HEK293 (cell line): ENCODE data around the gene TRMT10A.

ENCODE experiments used
- CTCF ChIA-PET: fragments of 350-600 bp; formaldehyde crosslinking; extraction: SDS; loops from one replicate; lab custom pipeline; 2021; ENCODE audit warnings: antibody characterized with exemption; lab: Yijun Ruan, JAX
- POLR2A ChIA-PET: fragments of 300-600 bp; formaldehyde crosslinking; extraction: SDS; loops from one replicate; lab custom pipeline; 2020; ENCODE audit warnings: antibody characterized with exemption, inconsistent platforms; lab: Yijun Ruan, JAX
- H3K27ac ChIP-seq: fragments of 200-500 bp; sonication (Bioruptor generic); 2 replicates; pipeline ENCODE4 v1.5.1; 2014; ENCODE audit warnings: low read depth, low read length, control low read depth, inconsistent platforms; ENCODE audit errors: extremely low read depth
- H3K36me3 ChIP-seq, 2 experiments: fragments of 200-500 bp in 1 of 2; sonication (Bioruptor generic) in 1 of 2; 1 replicate in 1 of 2; 2 replicates in 1 of 2; pipeline ENCODE4 v1.5.1; 2014 to 2017; ENCODE audit warnings: inconsistent platforms in 2 of 2, low read length in 2 of 2; ENCODE audit not compliant: control insufficient read depth in 2 of 2, insufficient read depth in 1 of 2
- H3K4me1 ChIP-seq: fragments of 200-500 bp; sonication (Bioruptor generic); 2 replicates; pipeline ENCODE4 v1.5.1; 2014; ENCODE audit warnings: mild to moderate bottlenecking, low read length, inconsistent platforms; ENCODE audit not compliant: control insufficient read depth, insufficient read depth
- H3K4me3 ChIP-seq: 2 replicates; pipeline ENCODE4 v1.5.1; 2011; ENCODE audit warnings: low read depth, mild to moderate bottlenecking, control low read depth, low read length, moderate library complexity
- H3K9me3 ChIP-seq: fragments of 200-500 bp; sonication (Bioruptor generic); 2 replicates; pipeline ENCODE4 v1.5.1; 2014; ENCODE audit warnings: low read depth, low read length, inconsistent platforms; ENCODE audit not compliant: control insufficient read depth, insufficient read depth
- INSM2 ChIP-seq: fragments of 450-650 bp; formaldehyde crosslinking; IDR thresholded peaks from 2 replicates; pipeline ENCODE4 v1.5.1; 2016; ENCODE audit warnings: missing biosample characterization, missing genetic modification characterization
- MZF1 ChIP-seq: fragments of 450-650 bp; formaldehyde crosslinking; IDR thresholded peaks from 2 replicates; pipeline ENCODE4 v1.5.1; 2017; ENCODE audit warnings: missing biosample characterization, missing genetic modification characterization, borderline replicate concordance
- OSR2 ChIP-seq: fragments of 450-650 bp; formaldehyde crosslinking; IDR thresholded peaks from 2 replicates; pipeline ENCODE4 v1.5.1; 2016; ENCODE audit warnings: missing biosample characterization, missing genetic modification characterization
- OVOL3 ChIP-seq: fragments of 450-650 bp; formaldehyde crosslinking; IDR thresholded peaks from 2 replicates; pipeline ENCODE4 v1.5.1; 2016; ENCODE audit warnings: missing biosample characterization, missing genetic modification characterization
- SP7 ChIP-seq: fragments of 450-650 bp; formaldehyde crosslinking; IDR thresholded peaks from 2 replicates; pipeline ENCODE4 v1.5.1; 2016; ENCODE audit warnings: missing biosample characterization, missing genetic modification characterization
- ZBTB20 ChIP-seq: fragments of 450-650 bp; formaldehyde crosslinking; IDR thresholded peaks from 2 replicates; pipeline ENCODE4 v1.5.1; 2016; ENCODE audit warnings: missing biosample characterization, missing genetic modification characterization
- ZEB2 ChIP-seq: fragments of 450-650 bp; formaldehyde crosslinking; IDR thresholded peaks from 2 replicates; pipeline ENCODE4 v1.5.1; 2016; ENCODE audit warnings: missing biosample characterization, missing genetic modification characterization
- ZNF184 ChIP-seq: fragments of 450-650 bp; IDR thresholded peaks from 2 replicates; pipeline ENCODE4 v1.5.1; 2018; ENCODE audit warnings: missing biosample characterization, mild to moderate bottlenecking, missing genetic modification characterization
- ZNF214 ChIP-seq: fragments of 450-650 bp; formaldehyde crosslinking; IDR thresholded peaks from 2 replicates; pipeline ENCODE4 v1.5.1; 2017; ENCODE audit warnings: missing biosample characterization, mild to moderate bottlenecking, missing genetic modification characterization, borderline replicate concordance
- ZNF221 ChIP-seq: fragments of 450-650 bp; formaldehyde crosslinking; IDR thresholded peaks from 2 replicates; pipeline ENCODE4 v1.5.1; 2017; ENCODE audit warnings: missing biosample characterization, missing genetic modification characterization, borderline replicate concordance
- ZNF311 ChIP-seq: fragments of 450-650 bp; formaldehyde crosslinking; IDR thresholded peaks from 2 replicates; pipeline ENCODE4 v1.5.1; 2017; ENCODE audit warnings: missing biosample characterization, missing genetic modification characterization, borderline replicate concordance
- ZNF335 ChIP-seq: fragments of 450-650 bp; formaldehyde crosslinking; conservative IDR thresholded peaks from 2 replicates; pipeline ENCODE4 v1.5.1; 2016; ENCODE audit warnings: missing biosample characterization, missing genetic modification characterization
- ZNF362 ChIP-seq: fragments of 450-650 bp; formaldehyde crosslinking; IDR thresholded peaks from 2 replicates; pipeline ENCODE4 v1.5.1; 2016; ENCODE audit warnings: missing biosample characterization, missing genetic modification characterization
- ZNF394 ChIP-seq: fragments of 450-650 bp; formaldehyde crosslinking; IDR thresholded peaks from 2 replicates; pipeline ENCODE4 v1.5.1; 2016; ENCODE audit warnings: missing biosample characterization, missing genetic modification characterization, mild to moderate bottlenecking, moderate library complexity, borderline replicate concordance
- ZNF416 ChIP-seq: fragments of 450-650 bp; formaldehyde crosslinking; IDR thresholded peaks from 2 replicates; pipeline ENCODE4 v1.5.1; 2016; ENCODE audit warnings: missing biosample characterization, missing genetic modification characterization
- ZNF560 ChIP-seq: fragments of 450-650 bp; formaldehyde crosslinking; IDR thresholded peaks from 2 replicates; pipeline ENCODE4 v1.5.1; 2017; ENCODE audit warnings: missing biosample characterization, missing genetic modification characterization, borderline replicate concordance
- ZNF623 ChIP-seq: fragments of 450-650 bp; formaldehyde crosslinking; IDR thresholded peaks from 2 replicates; pipeline ENCODE4 v1.5.1; 2016; ENCODE audit warnings: missing biosample characterization, missing genetic modification characterization
- ZNF747 ChIP-seq: fragments of 450-650 bp; formaldehyde crosslinking; IDR thresholded peaks from 2 replicates; pipeline ENCODE4 v1.5.1; 2016; ENCODE audit warnings: missing biosample characterization, missing genetic modification characterization
- ZNF785 ChIP-seq: fragments of 450-650 bp; formaldehyde crosslinking; IDR thresholded peaks from 2 replicates; pipeline ENCODE4 v1.5.1; 2016; ENCODE audit warnings: missing biosample characterization, missing genetic modification characterization
- ZNF791 ChIP-seq: fragments of 450-650 bp; formaldehyde crosslinking; IDR thresholded peaks from 2 replicates; pipeline ENCODE4 v1.5.1; 2016; ENCODE audit warnings: missing biosample characterization, missing genetic modification characterization
- ZSCAN16 ChIP-seq: fragments of 450-650 bp; formaldehyde crosslinking; IDR thresholded peaks from 2 replicates; pipeline ENCODE4 v1.5.1; 2016; ENCODE audit warnings: missing biosample characterization, missing genetic modification characterization
- ZSCAN4 ChIP-seq: fragments of 450-650 bp; formaldehyde crosslinking; IDR thresholded peaks from 2 replicates; pipeline ENCODE4 v1.5.1; 2017; ENCODE audit warnings: missing biosample characterization, missing genetic modification characterization

Gene TRMT10A

GRCh38 chr4:99564921-99565320 lies 1.1 kb upstream of the TRMT10A start:
- H3K27ac ChIP-seq, result no peak overlapping the region
- ChIA-PET CTCF (interaction anchor here (2.1 kb wide), 1 partner anchor 50 kb away, joined by 6 read pairs; no protein-coding TSS in a partner anchor), POLR2A (no interaction called here)
- no peaks in the 10 kb centered on the region for H3K4me1 ChIP-seq
- no peak overlapping the region for H3K4me3 ChIP-seq
- H3K9me3 ChIP-seq, result no peaks in the 10 kb centered on the region
- TF ChIP-seq ZNF560 (tag by site-specific recombination) (no peak), ZNF394 (tag by site-specific recombination) (peak; percentile 55; the same call in 1 of the 2 replicates)
- no peaks in the 10 kb centered on the region for H3K36me3 ChIP-seq

- Histone ChIP-seq H3K27ac (no peak overlapping the region), H3K9me3 (no peaks in the 10 kb centered on the region), H3K36me3 (no peaks in the 10 kb centered on the region), H3K4me3 (no peak overlapping the region), H3K4me1 (no peaks in the 10 kb centered on the region)
- ChIA-PET POLR2A (no interaction called here), CTCF (no interaction called here)
- TF ChIP-seq ZNF623 (tag by site-specific recombination) (no peak), ZNF791 (tag by site-specific recombination) (no peak), ZNF335 (tag by site-specific recombination) (no peak), ZSCAN4 (tag by site-specific recombination) (no peak), ZBTB20 (tag by site-specific recombination) (no peak), ZNF311 (tag by site-specific recombination) (no peak), OSR2 (tag by site-specific recombination) (no peak), MZF1 (tag by site-specific recombination) (no peak), ZNF221 (tag by site-specific recombination) (no peak), ZNF214 (tag by site-specific recombination) (no peak), ZNF184 (tag by site-specific recombination) (no peak), ZNF416 (tag by site-specific recombination) (no peak), INSM2 (tag by site-specific recombination) (no peak), SP7 (tag by site-specific recombination) (no peak), ZEB2 (tag by site-specific recombination) (no peak), OVOL3 (tag by site-specific recombination) (no peak), ZSCAN16 (tag by site-specific recombination) (no peak)
These were observed 11.0 kb downstream of the TRMT10A start for GRCh38 chr4:99552872-99553271.

- H3K4me1 ChIP-seq, result no peaks in the 10 kb centered on the region
- H3K4me3 ChIP-seq, result no peak overlapping the region
- POLR2A ChIA-PET, result no interaction called here
- no peak overlapping the region for H3K27ac ChIP-seq
- TF ChIP-seq ZNF785 (tag by site-specific recombination) (no peak), ZNF362 (no peak), ZNF747 (no peak)
- CTCF ChIA-PET, result interaction anchor here (0.5 kb wide), 1 partner anchor 442 kb away, joined by 6 read pairs; no protein-coding TSS in a partner anchor
- no peaks in the 10 kb centered on the region; a peak in 1 of 3 replicates for H3K36me3 ChIP-seq
- no peaks in the 10 kb centered on the region for H3K9me3 ChIP-seq
These were observed 23.4 kb downstream of the TRMT10A start for GRCh38 chr4:99540277-99540939.
